Smooth muscle cell (in vitro differentiated cells): ENCODE data around the gene IMMP2L. TPM values are rescaled to one million over a fixed set of nuclear protein-coding genes. Genes with fewer than 3 reads are reported as not detected.

Source experiments
- DNase-seq: peaks from one replicate; lab custom pipeline; 2025; ENCODE audit not compliant: unreplicated experiment; lab: John Stamatoyannopoulos, UW
- H2AFZ ChIP-seq: fragments of 200-600 bp; sonication (generic); 2 replicates; pipeline ENCODE4 v1.6.0; 2016; ENCODE audit warnings: antibody characterized with exemption, low read depth, mild to moderate bottlenecking
- H3F3A ChIP-seq: fragments of 200-600 bp; sonication (generic); 2 replicates; pipeline ENCODE4 v1.6.0; 2017; ENCODE audit warnings: antibody characterized with exemption, low read depth
- H3K27ac ChIP-seq: fragments of 200-600 bp; sonication (generic); 2 replicates; pipeline ENCODE4 v1.5.1; 2016; ENCODE audit warnings: low read depth, mild to moderate bottlenecking
- H3K27me3 ChIP-seq: fragments of 200-600 bp; sonication (generic); 2 replicates; pipeline ENCODE4 v1.6.1; 2016; ENCODE audit warnings: low read depth, mild to moderate bottlenecking
- H3K36me3 ChIP-seq: fragments of 200-600 bp; sonication (generic); 2 replicates; pipeline ENCODE4 v1.5.1; 2016; ENCODE audit warnings: low read depth
- H3K4me1 ChIP-seq: fragments of 200-600 bp; sonication (generic); 2 replicates; pipeline ENCODE4 v1.5.1; 2016; ENCODE audit warnings: low read depth
- H3K4me2 ChIP-seq: fragments of 200-600 bp; sonication (generic); 2 replicates; pipeline ENCODE4 v1.6.0; 2016; ENCODE audit warnings: mild to moderate bottlenecking
- H3K4me3 ChIP-seq: fragments of 200-600 bp; sonication (generic); 2 replicates; pipeline ENCODE4 v1.5.1; 2016; ENCODE audit warnings: mild to moderate bottlenecking
- H3K79me2 ChIP-seq: fragments of 200-600 bp; sonication (generic); 2 replicates; pipeline ENCODE4 v1.6.0; 2016; ENCODE audit warnings: low read depth, mild to moderate bottlenecking
- H3K9ac ChIP-seq: fragments of 200-600 bp; sonication (generic); 2 replicates; pipeline ENCODE4 v1.6.0; 2016; ENCODE audit warnings: low read depth
- H3K9me3 ChIP-seq: fragments of 200-600 bp; sonication (generic); replicated peaks from 2 replicates; pipeline ENCODE4 v1.5.1; 2016; ENCODE audit warnings: low read depth
- H4K20me1 ChIP-seq: fragments of 200-600 bp; sonication (generic); 2 replicates; pipeline ENCODE4 v1.6.0; 2016; ENCODE audit warnings: low read depth
- CTCF ChIP-seq: fragments of 200-600 bp; sonication (generic); IDR thresholded peaks from 2 replicates; pipeline ENCODE4 v1.5.1; 2017; ENCODE audit warnings: borderline replicate concordance, mild to moderate bottlenecking, antibody characterized with exemption; ENCODE audit not compliant: insufficient read depth, poor library complexity, severe bottlenecking
- WGBS: methylation state at CpG from one replicate; pipeline ENCODE4 v1.1.7; 2016; ENCODE audit warnings: low lambda C conversion rate; 5-methylcytosine and 5-hydroxymethylcytosine counted together
- polyA plus RNA-seq: library from polyadenylated mRNA; unstranded; fragments of >200 nt; fragmentation: Nextera tagmentation; extraction: Ambion mirVana; gene quantifications from 2 replicates; pipeline ENCODE4 v1.2.1, GENCODE V29; 2016
- total RNA-seq: library from RNA; depleted of rRNA; stranded (reverse); fragments of >200 nt; gene quantifications from 2 replicates; pipeline ENCODE4 v1.2.3, GENCODE V29; 2014

Gene IMMP2L
- total and polyA plus RNA-seq, 2 experiments from 2014 or later, result 10.9 to 11.1 TPM

- no peak for DNase-seq
- no peaks in the 10 kb centered on the region for H3F3A ChIP-seq
- H3K27ac ChIP-seq, result peak overlapping the region; percentile 66
- no peaks in the 10 kb centered on the region for H3K9me3 ChIP-seq
- peaks cover 5% of the 10 kb centered on the region for H3K4me1 ChIP-seq
- peak overlapping the region; percentile 7 for H3K4me2 ChIP-seq
- H2AFZ ChIP-seq, result no peak overlapping the region
- TF ChIP-seq CTCF, result no peak
- H3K9ac ChIP-seq, result no peak overlapping the region
- no peaks in the 10 kb centered on the region for H3K36me3 ChIP-seq
- H3K79me2 ChIP-seq, result no peaks in the 10 kb centered on the region
- H3K27me3 ChIP-seq, result no peaks in the 10 kb centered on the region
- H3K4me3 ChIP-seq, result no peak overlapping the region
- no peaks in the 10 kb centered on the region for H4K20me1 ChIP-seq
Observed at GRCh38 chr7:110921595-110922151, 640.6 kb downstream of the IMMP2L start.

GRCh38 chr7:110918949-110919548 lies 643.2 kb downstream of the IMMP2L start:
- H3K4me1 ChIP-seq, result peaks cover 5% of the 10 kb centered on the region
- H3K9ac ChIP-seq, result no peak overlapping the region
- H3K36me3 ChIP-seq, result no peaks in the 10 kb centered on the region
- 80% methylated on average over 2 of the region's 2 CpGs for WGBS
- no peak overlapping the region for H3K4me3 ChIP-seq
- no peak overlapping the region for H3K27ac ChIP-seq
- H2AFZ ChIP-seq, result no peak overlapping the region
- H3K79me2 ChIP-seq, result no peaks in the 10 kb centered on the region
- no peaks in the 10 kb centered on the region for H3K27me3 ChIP-seq
- no peak for DNase-seq
- H3K4me2 ChIP-seq, result no peak overlapping the region
- H4K20me1 ChIP-seq, result no peaks in the 10 kb centered on the region
- no peaks in the 10 kb centered on the region for H3K9me3 ChIP-seq
- TF ChIP-seq CTCF, result no peak
- no peaks in the 10 kb centered on the region for H3F3A ChIP-seq

GRCh38 chr7:110914263-110914662 lies 648.0 kb downstream of the IMMP2L start:
- Histone ChIP-seq H3K4me2 (no peak overlapping the region), H3K9me3 (no peaks in the 10 kb centered on the region), H3K4me1 (no peaks in the 10 kb centered on the region), H2AFZ (no peak overlapping the region), H3K9ac (no peak overlapping the region), H3F3A (no peaks in the 10 kb centered on the region), H4K20me1 (no peaks in the 10 kb centered on the region), H3K79me2 (no peaks in the 10 kb centered on the region), H3K27me3 (no peaks in the 10 kb centered on the region), H3K36me3 (no peaks in the 10 kb centered on the region), H3K4me3 (no peak overlapping the region), H3K27ac (no peak overlapping the region)
- TF ChIP-seq CTCF, result no peak
- DNase-seq, result no peak
- 95% methylated on average over 2 of the region's 2 CpGs for WGBS

GRCh38 chr7:110911632-110912031 lies 650.7 kb downstream of the IMMP2L start:
- H3K36me3 ChIP-seq, result no peaks in the 10 kb centered on the region
- H3F3A ChIP-seq, result no peaks in the 10 kb centered on the region
- TF ChIP-seq CTCF, result no peak
- 94% methylated on average over 2 of the region's 2 CpGs for WGBS
- H3K9me3 ChIP-seq, result no peaks in the 10 kb centered on the region
- H4K20me1 ChIP-seq, result no peaks in the 10 kb centered on the region
- H3K4me1 ChIP-seq, result no peaks in the 10 kb centered on the region
- H3K9ac ChIP-seq, result no peak overlapping the region
- DNase-seq, result no peak
- no peak overlapping the region for H3K27ac ChIP-seq
- no peaks in the 10 kb centered on the region for H3K27me3 ChIP-seq
- no peak overlapping the region for H3K4me3 ChIP-seq
- H2AFZ ChIP-seq, result no peak overlapping the region
- H3K79me2 ChIP-seq, result no peaks in the 10 kb centered on the region
- H3K4me2 ChIP-seq, result no peak overlapping the region
